SK-N-SH (cell line): Measurements from ENCODE around the gene COL4A2. TPM values are rescaled to one million over a fixed set of nuclear protein-coding genes. Genes with fewer than 3 reads are reported as not detected.

Experiments used
- CTCF ChIA-PET: fragments of 300-600, 350-600 bp; formaldehyde crosslinking; extraction: SDS; loops from one replicate; lab custom pipeline; 2021; lab: Yijun Ruan, JAX
- POLR2A ChIA-PET: fragments of 350-600 bp; sonication (Branson Sonifier 250); formaldehyde crosslinking; extraction: SDS; loops from one replicate; lab custom pipeline; 2020; ENCODE audit warnings: antibody characterized with exemption, inconsistent platforms; lab: Yijun Ruan, JAX
- DNase-seq: peaks from one replicate; pipeline ENCODE4 v3.0.0; 2012
- H2AFZ ChIP-seq: fragments of 200-600 bp; sonication (generic); 2 replicates; pipeline ENCODE4 v1.8.1; 2016; ENCODE audit warnings: antibody characterized with exemption, mild to moderate bottlenecking, low read depth
- H3F3A ChIP-seq: fragments of 200-600 bp; sonication (generic); replicated peaks from 2 replicates; pipeline ENCODE3; 2016; ENCODE audit warnings: antibody characterized with exemption, mild to moderate bottlenecking; ENCODE audit not compliant: insufficient read depth
- H3K27ac ChIP-seq, 2 experiments: fragments of 200-500 bp in 1 of 2; fragments of 200-600 bp in 1 of 2; sonication (Bioruptor generic) in 1 of 2; sonication (generic), shearing (Covaris generic) in 1 of 2; 2 replicates each; pipeline versions ENCODE4 v1.5.1 to v1.6.1; 2014 to 2016; ENCODE audit warnings: low read depth in 2 of 2, inconsistent platforms in 1 of 2, low read length in 1 of 2, mild to moderate bottlenecking in 1 of 2, mixed read lengths in 1 of 2
- H3K27me3 ChIP-seq: fragments of 200-600 bp; sonication (generic), shearing (Covaris generic); 2 replicates; pipeline ENCODE4 v1.6.1; 2016; ENCODE audit warnings: mixed run types; ENCODE audit not compliant: insufficient read depth
- H3K36me3 ChIP-seq, 2 experiments: fragments of 200-500 bp in 1 of 2; fragments of 200-600 bp in 1 of 2; sonication (Bioruptor generic) in 1 of 2; sonication (generic) in 1 of 2; replicated peaks in 1 of 2; 2 replicates each; pipeline versions ENCODE3 to v1.5.1; 2014 to 2016; ENCODE audit warnings: low read length in 1 of 2, mild to moderate bottlenecking in 1 of 2; ENCODE audit not compliant: insufficient read depth in 2 of 2, control insufficient read depth in 1 of 2
- H3K4me1 ChIP-seq, 2 experiments: fragments of 200-500 bp in 1 of 2; fragments of 200-600 bp in 1 of 2; sonication (Bioruptor generic) in 1 of 2; sonication (generic), shearing (Covaris generic) in 1 of 2; 2 replicates each; pipeline versions ENCODE4 v1.5.1 to v1.6.1; 2014 to 2016; ENCODE audit warnings: low read depth in 1 of 2, low read length in 1 of 2, mixed run types in 1 of 2; ENCODE audit not compliant: insufficient read depth in 2 of 2, control insufficient read depth in 1 of 2
- H3K4me2 ChIP-seq: fragments of 200-600 bp; sonication (generic), shearing (Covaris generic); 2 replicates; pipeline ENCODE4 v1.6.1; 2017; ENCODE audit warnings: mixed run types
- H3K4me3 ChIP-seq, 2 experiments: fragments of 200-500 bp in 1 of 2; fragments of 200-600 bp in 1 of 2; sonication (Bioruptor generic) in 1 of 2; sonication (generic), shearing (Covaris generic) in 1 of 2; 2 replicates each; pipeline versions ENCODE4 v1.5.1 to v1.8.1; 2014 to 2016; ENCODE audit warnings: low read depth in 2 of 2, inconsistent platforms in 1 of 2, low read length in 1 of 2, mild to moderate bottlenecking in 1 of 2, mixed read lengths in 1 of 2, moderate library complexity in 1 of 2
- H3K79me2 ChIP-seq: fragments of 200-600 bp; sonication (generic); 2 replicates; pipeline ENCODE4 v1.8.1; 2017; ENCODE audit warnings: mild to moderate bottlenecking; ENCODE audit not compliant: insufficient read depth
- H3K9ac ChIP-seq: fragments of 200-600 bp; sonication (generic); 2 replicates; pipeline ENCODE4 v1.6.1; 2017; ENCODE audit warnings: mixed run types
- H3K9me2 ChIP-seq: fragments of 200-600 bp; sonication (generic); 2 replicates; pipeline ENCODE4 v1.6.1; 2017; ENCODE audit warnings: mixed run types
- H3K9me3 ChIP-seq: fragments of 200-600 bp; sonication (generic); 2 replicates; pipeline ENCODE4 v1.6.1; 2017; ENCODE audit warnings: mixed run types, mild to moderate bottlenecking, moderate library complexity
- H4K20me1 ChIP-seq: fragments of 200-600 bp; sonication (generic); 2 replicates; pipeline ENCODE4 v1.6.1; 2017; ENCODE audit warnings: mild to moderate bottlenecking, mixed run types; ENCODE audit not compliant: insufficient read depth
- ELF1 ChIP-seq: IDR thresholded peaks from 2 replicates; pipeline ENCODE4 v1.4.0; 2012
- EP300 ChIP-seq, 2 experiments: IDR thresholded peaks; 2 replicates each; pipeline versions ENCODE4 v1.4.0 to v1.6.1; 2012; ENCODE audit warnings: borderline replicate concordance in 1 of 2, low read depth in 1 of 2, low read length in 1 of 2
- EZH2phosphoT487 ChIP-seq: fragments of 200-600 bp; sonication (generic); IDR thresholded peaks from 2 replicates; pipeline ENCODE4 v1.6.1; 2017; ENCODE audit warnings: low read depth, mixed run types, mild to moderate bottlenecking, antibody characterized with exemption, moderate library complexity, borderline replicate concordance
- FOSL2 ChIP-seq: IDR thresholded peaks from 2 replicates; pipeline ENCODE4 v1.4.0; 2012; ENCODE audit warnings: low read depth, mild to moderate bottlenecking, moderate library complexity, borderline replicate concordance
- FOXJ3 ChIP-seq: sonication (generic); formaldehyde crosslinking; IDR thresholded peaks from 2 replicates; pipeline ENCODE4 v1.5.1; 2020; ENCODE audit warnings: mild to moderate bottlenecking, missing genetic modification reagents
- FOXM1 ChIP-seq: IDR thresholded peaks from 2 replicates; pipeline ENCODE4 v1.4.0; 2012; ENCODE audit warnings: low read depth, mild to moderate bottlenecking
- IRF3 ChIP-seq: fragments of 150-350 bp; IDR thresholded peaks from 2 replicates; pipeline ENCODE4 v1.6.1; 2016; ENCODE audit warnings: mild to moderate bottlenecking, low read depth, low read length
- JUND ChIP-seq: IDR thresholded peaks from 2 replicates; pipeline ENCODE4 v1.4.0; 2012
- MEF2A ChIP-seq: IDR thresholded peaks from 2 replicates; pipeline ENCODE4 v1.4.0; 2012; ENCODE audit warnings: low read depth, borderline replicate concordance
- NFIC ChIP-seq: IDR thresholded peaks from 2 replicates; pipeline ENCODE4 v1.4.0; 2012; ENCODE audit warnings: borderline replicate concordance
- POLR2AphosphoS5 ChIP-seq: IDR thresholded peaks from 2 replicates; pipeline ENCODE4 v1.6.1; 2012; ENCODE audit warnings: low read depth, low read length
- RAD21 ChIP-seq: IDR thresholded peaks from 2 replicates; pipeline ENCODE4 v1.6.1; 2012; ENCODE audit warnings: mild to moderate bottlenecking, low read length
- RCOR1 ChIP-seq: fragments of 150-350 bp; IDR thresholded peaks from 2 replicates; pipeline ENCODE4 v1.6.1; 2017; ENCODE audit warnings: antibody characterized with exemption, low read length
- RXRA ChIP-seq: IDR thresholded peaks from 2 replicates; pipeline ENCODE4 v1.4.0; 2012; ENCODE audit warnings: low read depth, mild to moderate bottlenecking, borderline replicate concordance
- SMC3 ChIP-seq: IDR thresholded peaks from 2 replicates; pipeline ENCODE4 v1.6.1; 2012; ENCODE audit warnings: low read depth, low read length, improper control_type of control experiment
- TAF1 ChIP-seq: IDR thresholded peaks from 2 replicates; pipeline ENCODE4 v1.6.1; 2012; ENCODE audit warnings: low read depth, mild to moderate bottlenecking, low read length, moderate library complexity, borderline replicate concordance
- TEAD4 ChIP-seq: IDR thresholded peaks from 2 replicates; pipeline ENCODE4 v1.4.0; 2012; ENCODE audit warnings: mild to moderate bottlenecking, borderline replicate concordance; ENCODE audit not compliant: insufficient read depth
- USF1 ChIP-seq: IDR thresholded peaks from 2 replicates; pipeline ENCODE4 v1.4.0; 2012; ENCODE audit warnings: low read depth, borderline replicate concordance
- YY1 ChIP-seq: IDR thresholded peaks from 2 replicates; pipeline ENCODE4 v1.4.0; 2012; ENCODE audit warnings: low read depth, mild to moderate bottlenecking
- WGBS: methylation state at CpG from one replicate; pipeline ENCODE4 v1.1.6; 2017; ENCODE audit warnings: low lambda C conversion rate; 5-methylcytosine and 5-hydroxymethylcytosine counted together
- polyA plus RNA-seq, 3 experiments: library from polyadenylated mRNA; depleted of rRNA; stranded (reverse); fragments of >200 nt; gene quantifications; 2 replicates each; pipeline ENCODE4 v1.2.3, GENCODE V29; 2012
- TF ChIP-seq, protein P1 (sequence below): IDR thresholded peaks from 2 replicates; pipeline ENCODE4 v1.4.0; 2012; ENCODE audit warnings: low read depth
- TF ChIP-seq, protein P2 (sequence below): IDR thresholded peaks from 2 replicates; pipeline ENCODE4 v1.6.1; 2012; ENCODE audit warnings: mild to moderate bottlenecking, low read depth, low read length, moderate library complexity

The COL4A2 gene
- polyA plus RNA-seq, 1 of the 3 experiments (the other 2 are of a cell fraction): 137 TPM

GRCh38 chr13:110449219-110450015 is 142.3 kb downstream of the COL4A2 start:
- Histone ChIP-seq H3K9me2 (no peaks in the 10 kb centered on the region), H3K79me2 (no peaks in the 10 kb centered on the region), H3K4me1 (peaks cover 0 to 12% of the 10 kb centered on the region in 2 experiments; a peak in 2 of 4 replicates), H2AFZ (no peak overlapping the region), H3K4me3 (no peak overlapping the region), H3K36me3 (peaks cover 6 to 44% of the 10 kb centered on the region in 2 experiments), H3F3A (peaks cover 5% of the 10 kb centered on the region), H3K9me3 (no peaks in the 10 kb centered on the region), H4K20me1 (no peaks in the 10 kb centered on the region), H3K4me2 (no peak overlapping the region), H3K27ac (no peak overlapping the region), H3K27me3 (no peaks in the 10 kb centered on the region), H3K9ac (no peak overlapping the region)
- 85% methylated on average over 13 of the region's 19 CpGs for WGBS
- DNase-seq: no peak
- CTCF ChIA-PET: no interaction called here
- TF ChIP-seq POLR2AphosphoS5 (no peak), TEAD4 (no peak), RXRA (no peak), FOXM1 (no peak), YY1 (no peak), RCOR1 (no peak), ELF1 (no peak), EP300 (IDR thresholded peaks at IDR 0.05; ENCODE audit: borderline replicate concordance in 1 of 2, low read depth in 1 of 2, low read length in 1 of 2) (no peak), NFIC (no peak), SMC3 (no peak), MEF2A (no peak), USF1 (no peak), FOXJ3 (CRISPR knock-in tag) (no peak), TAF1 (no peak), FOSL2 (no peak)
- POLR2A ChIA-PET: no interaction called here

DNA sequence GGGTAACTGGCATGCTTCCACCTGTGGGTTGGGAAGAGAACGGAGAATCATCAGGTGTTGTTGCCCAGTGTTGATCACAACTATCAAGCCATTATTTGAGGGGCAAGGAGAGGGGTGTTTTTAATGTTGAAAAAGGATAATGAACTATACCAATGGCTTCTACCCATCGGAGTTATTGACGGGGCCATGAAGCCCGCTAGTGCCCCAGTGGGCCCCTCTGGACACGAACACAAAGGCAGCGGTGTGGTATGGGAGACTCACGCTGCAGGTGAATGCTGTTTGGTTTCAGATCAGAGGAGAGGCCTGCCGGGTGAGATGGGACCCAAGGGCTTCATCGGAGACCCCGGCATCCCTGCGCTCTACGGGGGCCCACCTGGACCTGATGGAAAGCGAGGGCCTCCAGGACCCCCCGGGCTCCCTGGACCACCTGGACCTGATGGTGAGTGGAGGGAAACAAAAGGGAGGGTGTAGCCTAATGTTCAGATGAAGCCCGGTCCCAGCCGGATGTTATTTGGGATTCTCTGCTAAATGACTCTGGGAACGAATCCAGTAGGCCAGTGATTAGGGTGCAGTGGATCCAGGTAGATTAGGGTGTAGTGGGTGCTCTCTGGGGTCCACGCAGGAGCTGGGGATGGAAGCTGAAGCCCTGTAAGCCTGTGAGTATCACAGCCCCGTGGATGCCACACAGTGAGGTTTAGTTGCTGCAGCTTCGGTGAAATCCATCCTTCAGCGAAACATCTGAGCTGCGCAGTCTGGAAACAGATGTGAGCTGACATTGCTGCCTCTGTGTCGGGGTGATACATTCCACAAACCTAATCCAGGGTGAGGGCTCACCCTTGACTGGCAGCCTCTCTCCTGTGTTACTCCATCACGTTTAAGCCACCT is 143.2 kb downstream of the COL4A2 start:
- peaks cover 6 to 40% of the 10 kb centered on the region in 2 experiments for H3K36me3 ChIP-seq
- no peaks in the 10 kb centered on the region for H4K20me1 ChIP-seq
- POLR2A ChIA-PET: no interaction called here
- no peak for DNase-seq
- H3K79me2 ChIP-seq: no peaks in the 10 kb centered on the region
- peaks cover 0 to 12% of the 10 kb centered on the region in 2 experiments; a peak in 2 of 4 replicates for H3K4me1 ChIP-seq
- no peak overlapping the region for H3K4me2 ChIP-seq
- peaks cover 5% of the 10 kb centered on the region for H3F3A ChIP-seq
- H3K9me2 ChIP-seq: no peaks in the 10 kb centered on the region
- H3K9ac ChIP-seq: no peak overlapping the region
- H3K27me3 ChIP-seq: no peaks in the 10 kb centered on the region
- no peaks in the 10 kb centered on the region for H3K9me3 ChIP-seq
- H3K4me3 ChIP-seq: no peak overlapping the region
- WGBS: 93% methylated on average over 20 of the region's 24 CpGs
- no peak overlapping the region for H2AFZ ChIP-seq
- H3K27ac ChIP-seq: no peak overlapping the region
- CTCF ChIA-PET: no interaction called here
- no peak for TF ChIP-seq JUND
- TF ChIP-seq, protein P1, sequence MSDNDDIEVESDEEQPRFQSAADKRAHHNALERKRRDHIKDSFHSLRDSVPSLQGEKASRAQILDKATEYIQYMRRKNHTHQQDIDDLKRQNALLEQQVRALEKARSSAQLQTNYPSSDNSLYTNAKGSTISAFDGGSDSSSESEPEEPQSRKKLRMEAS: no peak
- no peak for TF ChIP-seq RCOR1
- no peak for TF ChIP-seq SMC3
- TF ChIP-seq ELF1: no peak
- TF ChIP-seq EZH2phosphoT487: no peak
- TF ChIP-seq POLR2AphosphoS5: no peak
- no peak for TF ChIP-seq FOXM1
- no peak for TF ChIP-seq RAD21
- TF ChIP-seq, protein P2, sequence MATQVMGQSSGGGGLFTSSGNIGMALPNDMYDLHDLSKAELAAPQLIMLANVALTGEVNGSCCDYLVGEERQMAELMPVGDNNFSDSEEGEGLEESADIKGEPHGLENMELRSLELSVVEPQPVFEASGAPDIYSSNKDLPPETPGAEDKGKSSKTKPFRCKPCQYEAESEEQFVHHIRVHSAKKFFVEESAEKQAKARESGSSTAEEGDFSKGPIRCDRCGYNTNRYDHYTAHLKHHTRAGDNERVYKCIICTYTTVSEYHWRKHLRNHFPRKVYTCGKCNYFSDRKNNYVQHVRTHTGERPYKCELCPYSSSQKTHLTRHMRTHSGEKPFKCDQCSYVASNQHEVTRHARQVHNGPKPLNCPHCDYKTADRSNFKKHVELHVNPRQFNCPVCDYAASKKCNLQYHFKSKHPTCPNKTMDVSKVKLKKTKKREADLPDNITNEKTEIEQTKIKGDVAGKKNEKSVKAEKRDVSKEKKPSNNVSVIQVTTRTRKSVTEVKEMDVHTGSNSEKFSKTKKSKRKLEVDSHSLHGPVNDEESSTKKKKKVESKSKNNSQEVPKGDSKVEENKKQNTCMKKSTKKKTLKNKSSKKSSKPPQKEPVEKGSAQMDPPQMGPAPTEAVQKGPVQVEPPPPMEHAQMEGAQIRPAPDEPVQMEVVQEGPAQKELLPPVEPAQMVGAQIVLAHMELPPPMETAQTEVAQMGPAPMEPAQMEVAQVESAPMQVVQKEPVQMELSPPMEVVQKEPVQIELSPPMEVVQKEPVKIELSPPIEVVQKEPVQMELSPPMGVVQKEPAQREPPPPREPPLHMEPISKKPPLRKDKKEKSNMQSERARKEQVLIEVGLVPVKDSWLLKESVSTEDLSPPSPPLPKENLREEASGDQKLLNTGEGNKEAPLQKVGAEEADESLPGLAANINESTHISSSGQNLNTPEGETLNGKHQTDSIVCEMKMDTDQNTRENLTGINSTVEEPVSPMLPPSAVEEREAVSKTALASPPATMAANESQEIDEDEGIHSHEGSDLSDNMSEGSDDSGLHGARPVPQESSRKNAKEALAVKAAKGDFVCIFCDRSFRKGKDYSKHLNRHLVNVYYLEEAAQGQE: no peak
- TF ChIP-seq TEAD4: no peak
- TF ChIP-seq IRF3: no peak
